Keratinocyte (primary cell): ENCODE measurements around the gene WDR83. TPM values are rescaled to one million over a fixed set of nuclear protein-coding genes. Genes with fewer than 3 reads are reported as not detected.

ENCODE experiments used
- DNase-seq: peaks from one replicate; pipeline ENCODE4 v3.0.0-alpha.2; 2011; ENCODE audit warnings: low read depth, missing footprints, low spot score
- FAIRE-seq: peaks from 2 replicates; lab custom pipeline; 2011; peaks lifted over from hg19 to GRCh38; lab: Jason Lieb, UNC
- H2AFZ ChIP-seq: 2 replicates; pipeline ENCODE4 v1.6.0; 2012; ENCODE audit warnings: low read length, control low read depth, inconsistent platforms; ENCODE audit not compliant: control insufficient read depth
- H3K27ac ChIP-seq: 2 replicates; pipeline ENCODE4 v1.5.1; 2011; ENCODE audit warnings: low read length; ENCODE audit not compliant: control insufficient read depth, insufficient read depth
- H3K27me3 ChIP-seq: 3 replicates; pipeline ENCODE4 v1.6.0; 2011; ENCODE audit warnings: low read length; ENCODE audit not compliant: control insufficient read depth, insufficient read depth; ENCODE audit errors: extremely low read depth
- H3K36me3 ChIP-seq, 2 experiments: 2 replicates in 1 of 2; 3 replicates in 1 of 2; pipeline ENCODE4 v1.5.1; 2011; ENCODE audit warnings: low read length in 2 of 2, mild to moderate bottlenecking in 1 of 2; ENCODE audit not compliant: control insufficient read depth in 2 of 2, insufficient read depth in 2 of 2; ENCODE audit errors: extremely low read depth in 1 of 2
- H3K4me1 ChIP-seq: 3 replicates; pipeline ENCODE4 v1.5.1; 2011; ENCODE audit warnings: low read length; ENCODE audit not compliant: control insufficient read depth, insufficient read depth; ENCODE audit errors: extremely low read depth
- H3K4me2 ChIP-seq: 3 replicates; pipeline ENCODE4 v1.6.0; 2011; ENCODE audit warnings: low read depth, low read length; ENCODE audit not compliant: control insufficient read depth, insufficient read depth; ENCODE audit errors: extremely low read depth
- H3K4me3 ChIP-seq, 3 experiments: fragments of 200-600 bp in 1 of 3; sonication (generic) in 1 of 3; 2 replicates in 2 of 3; 3 replicates in 1 of 3; pipeline ENCODE4 v1.5.1; 2011 to 2016; ENCODE audit warnings: low read length in 3 of 3, mild to moderate bottlenecking in 3 of 3, control low read depth in 2 of 3, inconsistent platforms in 1 of 3, low read depth in 1 of 3, mixed read lengths in 1 of 3, mixed run types in 1 of 3, moderate library complexity in 1 of 3; ENCODE audit not compliant: control insufficient read depth in 2 of 3, insufficient read depth in 2 of 3; ENCODE audit errors: extremely low read depth in 1 of 3
- H3K79me2 ChIP-seq: 2 replicates; pipeline ENCODE4 v1.6.0; 2012; ENCODE audit warnings: low read length; ENCODE audit not compliant: control insufficient read depth, insufficient read depth
- H3K9ac ChIP-seq: 3 replicates; pipeline ENCODE4 v1.6.0; 2011; ENCODE audit warnings: low read length; ENCODE audit not compliant: control insufficient read depth, insufficient read depth; ENCODE audit errors: extremely low read depth
- H3K9me1 ChIP-seq: 3 replicates; pipeline ENCODE4 v1.6.0; 2011; ENCODE audit warnings: low read length; ENCODE audit not compliant: control insufficient read depth, insufficient read depth; ENCODE audit errors: extremely low read depth
- H3K9me3 ChIP-seq: 2 replicates; pipeline ENCODE4 v1.5.1; 2012; ENCODE audit warnings: low read depth, low read length; ENCODE audit not compliant: control insufficient read depth
- H4K20me1 ChIP-seq: 3 replicates; pipeline ENCODE4 v1.6.0; 2011; ENCODE audit warnings: low read length; ENCODE audit not compliant: control insufficient read depth, insufficient read depth; ENCODE audit errors: extremely low read depth
- EZH2 ChIP-seq: IDR thresholded peaks from one replicate; pipeline ENCODE4 v1.6.1; 2012; ENCODE audit warnings: inconsistent platforms, mild to moderate bottlenecking, low read length, moderate library complexity
- dilution Hi-C: fragments of 300-500 bp; cut with MboI; formaldehyde crosslinking; loops from one replicate; pipeline ENCODE4 v1.7.0; 2020; ENCODE audit warnings: low sequenced_read_pairs; ENCODE audit not compliant: extremely low pct_ligation_motif_present
- polyA plus RNA-seq, 5 experiments: library from polyadenylated mRNA; depleted of rRNA in 3 of 5; stranded (reverse) in 3 of 5; stranded (forward) in 1 of 5; unstranded in 1 of 5; fragments of >200 nt; gene quantifications; 1 replicate in 1 of 5; 2 replicates in 3 of 5; 3 replicates in 1 of 5; pipeline versions ENCODE4 v1.2.1 to v1.2.3, GENCODE V29; 2011 to 2012; ENCODE audit warnings: missing spikeins in 2 of 5, low read depth in 1 of 5, low replicate concordance in 1 of 5
- TF ChIP-seq, protein P1 (sequence below), 3 experiments: IDR thresholded peaks in 1 of 3; conservative IDR thresholded peaks in 1 of 3; optimal IDR thresholded peaks in 1 of 3; 2 replicates in 2 of 3; 3 replicates in 1 of 3; pipeline versions ENCODE3 to v1.5.1; 2011; ENCODE audit warnings: low read length in 3 of 3, mild to moderate bottlenecking in 3 of 3, moderate library complexity in 2 of 3, control low read depth in 1 of 3, inconsistent platforms in 1 of 3; ENCODE audit not compliant: insufficient read depth in 2 of 3; ENCODE audit errors: extremely low read depth in 1 of 3

WDR83 gene
- polyA plus RNA-seq, 1 donor (not counting 4 experiments of a cell fraction or from before 2014, with no cell fraction given) = 3.8 TPM

DNA sequence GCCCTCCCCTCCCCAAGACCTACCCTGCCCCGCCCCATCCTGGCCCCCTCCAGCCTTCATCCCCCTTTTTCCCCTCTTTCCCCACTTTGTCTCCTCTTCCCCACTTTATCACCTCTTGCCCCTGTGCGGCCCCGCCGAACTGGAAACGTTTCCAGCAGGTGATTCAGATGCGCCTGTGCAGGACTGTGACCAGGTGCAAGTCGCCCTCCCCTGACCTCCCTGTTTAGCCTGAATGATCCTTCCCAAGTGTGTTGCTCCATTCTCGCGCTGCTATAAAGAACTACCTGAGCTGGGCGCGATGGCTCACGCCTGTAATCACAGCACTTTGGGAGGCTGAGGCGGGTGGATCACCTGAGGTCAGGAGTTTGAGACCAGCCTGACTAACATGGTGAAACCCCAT, 30.0 kb upstream of the WDR83 start:
- H3K4me3 ChIP-seq = no peak overlapping the region
- H3K9me3 ChIP-seq = no peaks in the 10 kb centered on the region
- H3K27me3 ChIP-seq = no peaks in the 10 kb centered on the region
- H3K79me2 ChIP-seq = no peaks in the 10 kb centered on the region
- no peaks in the 10 kb centered on the region for H4K20me1 ChIP-seq
- peaks cover 4% of the 10 kb centered on the region for H3K4me1 ChIP-seq
- no peak overlapping the region for H3K27ac ChIP-seq
- dilution Hi-C loops = no loop called here
- no peaks in the 10 kb centered on the region for H3K36me3 ChIP-seq
- no peaks in the 10 kb centered on the region for H3K9me1 ChIP-seq
- H3K4me2 ChIP-seq = no peak overlapping the region
- DNase-seq (no peak), FAIRE-seq (no peak)
- H3K9ac ChIP-seq = no peak overlapping the region
- TF ChIP-seq EZH2 = no peak
- TF ChIP-seq, protein P1, sequence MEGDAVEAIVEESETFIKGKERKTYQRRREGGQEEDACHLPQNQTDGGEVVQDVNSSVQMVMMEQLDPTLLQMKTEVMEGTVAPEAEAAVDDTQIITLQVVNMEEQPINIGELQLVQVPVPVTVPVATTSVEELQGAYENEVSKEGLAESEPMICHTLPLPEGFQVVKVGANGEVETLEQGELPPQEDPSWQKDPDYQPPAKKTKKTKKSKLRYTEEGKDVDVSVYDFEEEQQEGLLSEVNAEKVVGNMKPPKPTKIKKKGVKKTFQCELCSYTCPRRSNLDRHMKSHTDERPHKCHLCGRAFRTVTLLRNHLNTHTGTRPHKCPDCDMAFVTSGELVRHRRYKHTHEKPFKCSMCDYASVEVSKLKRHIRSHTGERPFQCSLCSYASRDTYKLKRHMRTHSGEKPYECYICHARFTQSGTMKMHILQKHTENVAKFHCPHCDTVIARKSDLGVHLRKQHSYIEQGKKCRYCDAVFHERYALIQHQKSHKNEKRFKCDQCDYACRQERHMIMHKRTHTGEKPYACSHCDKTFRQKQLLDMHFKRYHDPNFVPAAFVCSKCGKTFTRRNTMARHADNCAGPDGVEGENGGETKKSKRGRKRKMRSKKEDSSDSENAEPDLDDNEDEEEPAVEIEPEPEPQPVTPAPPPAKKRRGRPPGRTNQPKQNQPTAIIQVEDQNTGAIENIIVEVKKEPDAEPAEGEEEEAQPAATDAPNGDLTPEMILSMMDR (optimal IDR thresholded peaks at IDR 0.05 in 1 of 3, IDR thresholded peaks at IDR 0.05 in 1 of 3, conservative IDR thresholded peaks at IDR 0.05 in 1 of 3; ENCODE audit: extremely low read depth in 1 of 3, insufficient read depth in 2 of 3, low read length in 3 of 3) = no peak
- no peak overlapping the region for H2AFZ ChIP-seq

DNA sequence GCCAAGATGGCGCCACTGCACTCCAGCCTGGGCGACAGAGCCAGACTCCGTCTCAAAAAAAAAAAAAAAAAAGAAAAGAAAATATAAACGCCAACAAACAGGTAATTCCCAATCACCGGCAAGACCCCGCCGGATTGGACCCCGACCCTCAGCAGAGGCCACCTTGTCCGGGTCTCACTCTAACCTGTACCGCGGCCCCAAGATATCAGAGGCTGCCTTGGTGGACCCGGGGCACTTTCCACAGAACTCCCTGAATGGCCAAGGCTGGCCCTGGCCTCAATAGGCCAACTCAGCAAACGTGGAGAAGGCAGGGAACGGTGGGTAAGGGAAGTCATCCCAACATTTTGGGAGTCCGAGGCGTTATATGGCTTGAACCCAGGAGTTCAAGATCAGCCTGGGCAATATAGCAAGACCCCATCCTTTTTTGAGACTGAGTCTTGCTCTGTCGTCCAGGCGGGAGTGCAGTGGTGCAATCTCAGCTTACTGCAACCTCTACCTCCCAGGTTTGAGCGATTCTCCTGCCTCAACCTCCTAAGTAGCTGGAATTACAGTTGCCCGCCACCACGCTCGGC, 27.9 kb upstream of the WDR83 start:
- FAIRE-seq = no peak
- H3K4me3 ChIP-seq = no peak overlapping the region

More for the DNA sequence above, 27.9 kb upstream of the WDR83 start:
- no peaks in the 10 kb centered on the region for H3K9me1 ChIP-seq
- peaks cover 4% of the 10 kb centered on the region for H3K4me1 ChIP-seq
- TF ChIP-seq, protein P1 (optimal IDR thresholded peaks at IDR 0.05 in 1 of 3, IDR thresholded peaks at IDR 0.05 in 1 of 3, conservative IDR thresholded peaks at IDR 0.05 in 1 of 3; ENCODE audit: extremely low read depth in 1 of 3, insufficient read depth in 2 of 3, low read length in 3 of 3) = no peak
- no peak for TF ChIP-seq EZH2
- no peaks in the 10 kb centered on the region for H4K20me1 ChIP-seq
- no peaks in the 10 kb centered on the region for H3K36me3 ChIP-seq
- H3K4me2 ChIP-seq = no peak overlapping the region
- no peaks in the 10 kb centered on the region for H3K9me3 ChIP-seq
- H3K27ac ChIP-seq = no peak overlapping the region
- no peak overlapping the region for H2AFZ ChIP-seq
- dilution Hi-C loops = no loop called here
- no peaks in the 10 kb centered on the region for H3K79me2 ChIP-seq
- no peaks in the 10 kb centered on the region for H3K27me3 ChIP-seq
- no peak for DNase-seq
- no peak overlapping the region for H3K9ac ChIP-seq
